Heart left ventricle (tissue), 16 donors: ENCODE results near the gene C12orf57. TPM values are rescaled to one million over a fixed set of nuclear protein-coding genes. Genes with fewer than 3 reads are reported as not detected.

Experiments used
- ATAC-seq, 4 donors: fragments of 200-7000 bp; cut with Tn5 transposase; one replicate each; pipeline ENCODE4 v1.9.1; 2020 to 2022; ENCODE audit warnings: moderate library complexity in 4 of 4, mild to moderate bottlenecking in 3 of 4, moderate number of reproducible peaks in 1 of 4
- DNase-seq, 5 donors: peaks; one replicate each; pipeline ENCODE4 v3.0.0-alpha.2; 2020
- H3K27ac ChIP-seq, 12 donors: fragments of 200-600 bp; sonication (generic) in 4 of 12; one replicate each; pipeline versions ENCODE4 v1.5.0 to v1.8.0; 2016 to 2022; ENCODE audit warnings: mild to moderate bottlenecking in 2 of 12
- H3K27me3 ChIP-seq, 9 donors: fragments of 200-600 bp; sonication (generic) in 2 of 9; one replicate each; pipeline versions ENCODE4 v1.5.1 to v1.8.0; 2016 to 2022; ENCODE audit warnings: mild to moderate bottlenecking in 3 of 9
- H3K36me3 ChIP-seq, 9 donors: fragments of 200-600 bp; sonication (generic) in 2 of 9; one replicate each; pipeline versions ENCODE4 v1.5.0 to v1.8.0; 2018 to 2022; ENCODE audit warnings: mild to moderate bottlenecking in 2 of 9
- H3K4me1 ChIP-seq, 12 donors: fragments of 200-600 bp; sonication (generic) in 4 of 12; one replicate each; pipeline versions ENCODE4 v1.5.0 to v1.8.0; 2016 to 2022; ENCODE audit warnings: mild to moderate bottlenecking in 3 of 12
- H3K4me3 ChIP-seq, 12 donors: fragments of 200-600 bp; sonication (generic) in 4 of 12; one replicate each; pipeline versions ENCODE4 v1.5.0 to v1.8.0; 2017 to 2022; ENCODE audit warnings: mild to moderate bottlenecking in 9 of 12, moderate library complexity in 4 of 12
- H3K9me3 ChIP-seq, 12 donors: fragments of 200-600 bp; sonication (generic) in 4 of 12; one replicate each; pipeline versions ENCODE4 v1.5.0 to v1.8.0; 2016 to 2022; ENCODE audit warnings: mild to moderate bottlenecking in 1 of 12
- POLR2A ChIP-seq, 2 donors: fragments of 450-650 bp; IDR thresholded peaks; one replicate each; pipeline ENCODE4 v1.6.1; 2017; ENCODE audit warnings: antibody characterized with exemption in 2 of 2, mild to moderate bottlenecking in 2 of 2, moderate library complexity in 2 of 2
- WGBS, 4 donors: extraction: QIAGEN DNeasy Blood & Tissue Kit in 2 of 4; methylation state at CpG; one replicate each; pipeline versions ENCODE4 v1.1.5 to v1.1.7; 2013 to 2018; 5-methylcytosine and 5-hydroxymethylcytosine counted together
- intact Hi-C, 10 donors: fragments of 100-400 bp; cut with DNase I; formaldehyde crosslinking; loops; one replicate each; pipeline versions ENCODE4 v1.11.1 to v1.14.2; 2022
- polyA plus RNA-seq, 2 donors: library from polyadenylated mRNA; stranded (reverse); fragments of 200-250 nt; gene quantifications; one replicate each; pipeline ENCODE4 v1.2.3, GENCODE V29; 2013
- total RNA-seq, 9 donors: library from RNA; depleted of rRNA in 2 of 9; stranded (reverse); fragments of >200 nt in 2 of 9; fragmentation: NEBNext Ultra II Directional in 3 of 9; extraction: Animal tissue kit (Norgen Biotek cat#: 25700) in 3 of 9; gene quantifications; one replicate each; pipeline versions ENCODE4 v1.1.0 to v1.2.4, GENCODE V29; 2016 to 2023
- TF ChIP-seq, protein P1 (sequence below), 12 donors: fragments of 200-600 bp; sonication (generic) in 4 of 12; IDR thresholded peaks; one replicate each; pipeline versions ENCODE4 v1.5.0 to v1.8.0; 2018 to 2022; ENCODE audit warnings: antibody characterized with exemption in 12 of 12, mild to moderate bottlenecking in 5 of 12
- donor health status: ischemic (EF 13 %, LVEDD 7.1; RV severe dilation, severe dysfunction).
- donor health status: healthy with polysubstance abuse.
- donor health status: DM: no; HTN: yes; CAD: no.
- donor health status: DM: no; HTN: no; CAD: no.
- donor health status: ischemic (EF 25% LVEDD 6.9; RV normal size, moderate dysfunction).
- donor health status: ischemic (EF 25% LVEDD 5.7; RV mildly dilated, moderate dysfunction).
- donor health status: healthy.
- donor health status: DM: yes; HTN: yes; CAD: no.
- donor health status: ischemic (EF 35%, LVEDD 5.7; RV mildly dilated, moderate dysfunction).
- donor health status: nonischemic (EF 11% LVEDD 7.7; RV severe dilation, severe dysfunction).
- donor health status: DM: yes; HTN: yes; CAD: no.
- donor health status: PGD.
- donor health status: ischemic (EF 29% LVEDD 5.4; RV normal size, mild dysfunction).
- donor health status: nonischemic (EF 23%, LVEDD 6.1; RV moderate dilation, normal function).

Gene C12orf57
- total and polyA plus RNA-seq, 11 donors: 108 to 460 (median 187) TPM

DNA sequence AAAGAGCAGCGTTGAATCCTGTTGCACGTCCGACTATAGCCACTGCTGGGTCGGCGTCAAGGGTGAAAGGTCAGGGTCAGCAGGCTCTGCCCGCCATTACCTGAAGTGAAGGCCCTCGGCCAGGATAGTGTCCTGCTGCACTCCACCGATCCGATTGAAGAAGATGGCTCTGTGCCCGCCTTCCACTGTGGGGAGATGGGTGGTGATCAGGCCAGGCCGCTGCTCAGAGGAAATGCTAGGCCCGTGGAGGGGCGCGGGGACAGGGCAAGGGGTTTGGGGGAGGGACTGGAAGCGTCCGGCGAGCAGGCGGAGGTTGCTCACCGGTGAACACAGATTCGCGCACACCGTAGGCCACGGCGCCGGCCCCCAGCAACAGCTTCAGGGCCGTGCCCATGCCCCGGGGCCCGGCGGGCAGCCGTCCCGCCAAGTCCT is 26.3 kb downstream of the C12orf57 start:
- intact Hi-C loops: loop anchor here in 3 of 10 donors (2.0 to 5.0 kb wide), 2 partner anchors 47 to 49 kb away; partner anchors contain the start of gene LPCAT3 (in 3 of the 3)
- H3K27ac ChIP-seq: peak overlapping the region; percentile 89 to 98 (median 94)
- peaks cover 4 to 34% (median 26%) of the 10 kb centered on the region in 12 donors for H3K4me1 ChIP-seq
- H3K9me3 ChIP-seq: no peaks in the 10 kb centered on the region
- H3K36me3 ChIP-seq: peaks cover 0 to 56% (median 55%) of the 10 kb centered on the region in 9 donors
- WGBS, 4 donors: 0 to 1% (median 0%) methylated on average over 10 to 31 of the region's 31 CpGs
- no peaks in the 10 kb centered on the region for H3K27me3 ChIP-seq
- peak overlapping the region; percentile 72 to 100 (median 86) for H3K4me3 ChIP-seq
- DNase-seq (peak in 2 of 5 donors; percentile 51 to 58), ATAC-seq (peak in 3 of 4 donors; percentile 2 to 53 (median 41))
- TF ChIP-seq, protein P1, sequence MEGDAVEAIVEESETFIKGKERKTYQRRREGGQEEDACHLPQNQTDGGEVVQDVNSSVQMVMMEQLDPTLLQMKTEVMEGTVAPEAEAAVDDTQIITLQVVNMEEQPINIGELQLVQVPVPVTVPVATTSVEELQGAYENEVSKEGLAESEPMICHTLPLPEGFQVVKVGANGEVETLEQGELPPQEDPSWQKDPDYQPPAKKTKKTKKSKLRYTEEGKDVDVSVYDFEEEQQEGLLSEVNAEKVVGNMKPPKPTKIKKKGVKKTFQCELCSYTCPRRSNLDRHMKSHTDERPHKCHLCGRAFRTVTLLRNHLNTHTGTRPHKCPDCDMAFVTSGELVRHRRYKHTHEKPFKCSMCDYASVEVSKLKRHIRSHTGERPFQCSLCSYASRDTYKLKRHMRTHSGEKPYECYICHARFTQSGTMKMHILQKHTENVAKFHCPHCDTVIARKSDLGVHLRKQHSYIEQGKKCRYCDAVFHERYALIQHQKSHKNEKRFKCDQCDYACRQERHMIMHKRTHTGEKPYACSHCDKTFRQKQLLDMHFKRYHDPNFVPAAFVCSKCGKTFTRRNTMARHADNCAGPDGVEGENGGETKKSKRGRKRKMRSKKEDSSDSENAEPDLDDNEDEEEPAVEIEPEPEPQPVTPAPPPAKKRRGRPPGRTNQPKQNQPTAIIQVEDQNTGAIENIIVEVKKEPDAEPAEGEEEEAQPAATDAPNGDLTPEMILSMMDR (IDR thresholded peaks at IDR 0.05): no peak
- TF ChIP-seq POLR2A (IDR thresholded peaks at IDR 0.05): no peak

DNA sequence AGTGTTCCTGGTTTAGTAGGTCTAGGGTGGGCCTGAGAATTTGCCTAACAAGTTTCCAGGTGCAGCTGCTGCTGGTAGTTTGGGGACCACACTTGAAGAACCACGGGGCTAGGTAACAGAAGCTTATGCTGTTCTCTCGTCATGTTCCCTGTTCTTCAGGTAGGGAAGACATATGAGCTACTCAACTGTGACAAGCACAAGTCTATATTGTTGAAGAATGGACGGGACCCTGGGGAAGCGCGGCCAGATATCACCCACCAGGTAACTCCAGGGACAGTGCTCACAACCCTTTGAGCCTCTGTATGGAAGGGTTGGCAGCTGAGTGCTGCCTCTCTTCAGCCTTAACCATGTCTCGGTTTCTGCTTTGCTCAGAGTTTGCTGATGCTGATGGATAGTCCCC is 30.4 kb downstream of the C12orf57 start:
- Histone ChIP-seq H3K4me3 (no peak overlapping the region), H3K27me3 (no peaks in the 10 kb centered on the region), H3K4me1 (peaks cover 2 to 31% (median 19%) of the 10 kb centered on the region in 12 donors), H3K36me3 (peaks cover 0 to 56% (median 53%) of the 10 kb centered on the region in 9 donors), H3K27ac (no peak overlapping the region), H3K9me3 (no peaks in the 10 kb centered on the region)
- intact Hi-C loops: loop anchor here in 2 of 10 donors (2.0 to 5.0 kb wide), 2 partner anchors 43 to 45 kb away; partner anchors contain the start of gene LPCAT3 (in 2 of the 2)
- TF ChIP-seq, protein P1 (IDR thresholded peaks at IDR 0.05): no peak
- TF ChIP-seq POLR2A (IDR thresholded peaks at IDR 0.05): no peak
- 90 to 95% (median 93%) methylated on average over 6 of the region's 6 CpGs for WGBS, 4 donors
- ATAC-seq: no peak
- no peak for DNase-seq

DNA sequence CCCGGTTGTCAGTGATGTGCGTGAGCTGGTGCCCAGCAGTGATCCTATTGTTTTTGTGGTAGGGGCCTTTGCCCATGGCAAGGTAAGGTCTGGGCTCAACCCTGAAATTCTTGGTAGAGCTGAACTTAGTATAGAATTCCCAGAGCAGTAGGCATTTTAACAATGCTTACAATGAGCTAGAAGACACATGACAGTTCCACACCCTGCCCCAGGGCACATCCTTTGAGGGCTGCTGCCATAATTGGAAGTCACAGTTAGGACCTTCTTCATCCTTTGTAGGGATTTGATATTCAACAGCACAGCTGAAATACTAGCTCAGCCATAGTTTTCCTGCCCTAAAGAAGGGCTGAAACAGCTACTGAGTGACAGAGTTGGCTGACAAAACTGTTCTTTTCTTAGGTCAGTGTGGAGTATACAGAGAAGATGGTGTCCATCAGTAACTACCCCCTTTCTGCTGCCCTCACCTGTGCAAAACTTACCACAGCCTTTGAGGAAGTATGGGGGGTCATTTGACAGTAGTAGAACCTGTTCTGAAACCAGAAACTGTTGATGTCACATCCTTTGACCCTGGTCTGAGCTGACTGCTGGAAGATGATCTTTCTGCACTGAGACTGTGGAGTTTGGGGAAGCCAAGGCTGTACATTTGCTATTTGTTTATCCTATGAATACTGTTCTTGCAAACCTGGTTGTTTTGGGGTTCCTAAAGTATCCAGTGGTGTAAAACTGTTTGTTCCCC is 31.6 kb downstream of the C12orf57 start:
- Histone ChIP-seq H3K27me3 (no peaks in the 10 kb centered on the region), H3K4me3 (no peak overlapping the region), H3K9me3 (no peaks in the 10 kb centered on the region), H3K36me3 (peaks cover 0 to 68% (median 60%) of the 10 kb centered on the region in 9 donors), H3K4me1 (peaks cover 0 to 27% (median 12%) of the 10 kb centered on the region in 12 donors), H3K27ac (no peak overlapping the region)
- ATAC-seq: no peak
- TF ChIP-seq POLR2A (IDR thresholded peaks at IDR 0.05): no peak
- intact Hi-C loops: loop anchor here in 3 of 10 donors (2.0 to 5.0 kb wide), 3 partner anchors 37 to 43 kb away; partner anchors contain the start of gene LPCAT3 (in 2 of the 3)
- no peak for DNase-seq
- WGBS, 4 donors: 88 to 96% (median 91%) methylated on average over 2 of the region's 2 CpGs

DNA sequence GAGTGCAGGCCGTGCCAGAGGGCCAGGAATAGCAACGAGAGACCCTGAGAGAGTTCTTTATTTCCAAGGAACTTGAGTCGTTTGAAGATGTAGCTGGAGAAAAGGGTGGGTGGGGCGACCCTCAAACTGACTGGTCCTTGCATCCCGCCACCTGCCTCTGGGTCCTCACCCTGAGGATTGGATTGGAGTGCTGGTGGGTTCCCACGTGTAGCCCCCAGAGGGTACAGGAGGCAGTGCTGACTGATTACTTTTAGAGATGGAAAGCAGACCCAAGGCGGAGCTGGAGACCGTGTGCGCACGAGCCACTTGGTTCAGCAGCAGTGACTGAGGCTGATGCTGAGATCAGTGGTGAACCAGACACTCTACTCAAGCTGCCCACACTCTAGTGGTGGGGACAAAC is 33.8 kb downstream of the C12orf57 start:
- Histone ChIP-seq H3K4me1 (peaks cover 0 to 17% (median 0%) of the 10 kb centered on the region in 12 donors), H3K4me3 (no peak overlapping the region), H3K27ac (no peak overlapping the region), H3K27me3 (no peaks in the 10 kb centered on the region), H3K36me3 (peaks cover 0 to 90% (median 81%) of the 10 kb centered on the region in 9 donors), H3K9me3 (no peaks in the 10 kb centered on the region)
- no peak for TF ChIP-seq POLR2A (IDR thresholded peaks at IDR 0.05)
- TF ChIP-seq, protein P1 (IDR thresholded peaks at IDR 0.05): no peak
- intact Hi-C loops: loop anchor here in 2 of 10 donors (5.0 kb wide), 2 partner anchors 35 to 40 kb away; partner anchors contain the start of gene LPCAT3 (in 1 of the 2)
- 68 to 82% (median 72%) methylated on average over 10 of the region's 10 CpGs for WGBS, 4 donors
- DNase-seq: no peak
- ATAC-seq: no peak
